WTC11 (cell line): ENCODE data around the gene GUCY1B1.

Source experiments
- NFYB ChIP-seq: sonication (generic); formaldehyde crosslinking; conservative IDR thresholded peaks from 2 replicates; pipeline ENCODE4 v1.8.0; 2022; ENCODE audit warnings: low read depth, missing genetic modification reagents
- ZNF121 ChIP-seq: sonication (generic); formaldehyde crosslinking; IDR thresholded peaks from 2 replicates; pipeline ENCODE4 v1.8.0; 2023; ENCODE audit warnings: missing genetic modification reagents

DNA sequence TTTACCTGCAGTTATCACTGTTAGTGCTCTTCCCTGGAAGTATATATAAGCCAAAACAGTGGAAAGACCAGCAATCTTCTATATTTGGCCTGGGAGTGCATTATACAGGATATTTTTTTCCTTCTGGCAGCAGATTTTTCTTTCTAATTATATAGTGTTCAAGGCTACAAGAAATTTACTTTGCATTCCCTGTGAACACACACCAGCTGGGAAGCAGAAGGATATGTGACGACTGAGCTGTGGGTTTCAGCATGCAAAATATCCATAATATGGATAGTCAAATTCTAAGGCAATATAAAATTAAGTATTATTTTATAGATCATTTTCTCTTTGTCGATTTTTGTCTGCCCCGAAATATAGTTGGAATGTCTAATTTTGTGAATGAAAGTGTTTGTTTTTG is 31.2 kb downstream of the GUCY1B1 start:
- TF ChIP-seq ZNF121 (CRISPR knock-in tag) (no peak), NFYB (CRISPR knock-in tag) (no peak)
